HG02938 (cell line): ENCODE results near the gene RSPO1.

Experiments used
- ATAC-seq: cut with Tn5 transposase; IDR thresholded peaks from one replicate; pipeline ENCODE4 v1.9.1; 2021; ENCODE audit warnings: mild to moderate bottlenecking, moderate library complexity; ENCODE audit not compliant: unreplicated experiment

The RSPO1 gene

DNA sequence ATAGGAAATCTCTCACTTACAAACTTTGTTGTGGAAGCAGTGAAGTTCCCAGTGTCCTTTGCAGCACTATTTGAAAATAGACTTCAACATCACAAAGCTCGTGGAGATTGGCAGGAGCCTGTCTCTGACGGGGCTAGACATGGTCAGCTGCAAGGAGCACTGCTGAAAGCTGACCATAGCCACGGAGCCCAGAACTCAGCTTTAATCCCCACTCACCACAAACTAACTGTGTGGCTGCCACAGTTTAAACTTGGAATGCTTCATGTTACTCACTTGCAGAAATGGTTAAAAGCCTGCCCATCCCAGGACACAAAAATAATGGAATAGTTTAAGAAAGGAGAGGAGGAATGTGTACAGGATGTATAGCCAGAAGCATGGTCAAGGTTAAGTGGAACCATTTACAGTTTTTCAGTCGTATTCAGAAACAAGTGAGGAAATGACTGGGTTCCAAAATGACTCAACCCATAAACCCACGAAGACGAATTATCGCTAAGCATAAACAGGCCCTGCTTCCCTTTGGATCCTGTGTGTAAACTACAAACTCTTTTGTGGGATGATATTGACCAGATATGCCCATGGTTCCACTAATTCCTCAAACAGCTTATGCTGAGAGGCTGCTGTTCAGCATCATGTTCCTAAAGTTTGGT lies 59.7 kb downstream of the RSPO1 start:
- ATAC-seq: no peak

DNA sequence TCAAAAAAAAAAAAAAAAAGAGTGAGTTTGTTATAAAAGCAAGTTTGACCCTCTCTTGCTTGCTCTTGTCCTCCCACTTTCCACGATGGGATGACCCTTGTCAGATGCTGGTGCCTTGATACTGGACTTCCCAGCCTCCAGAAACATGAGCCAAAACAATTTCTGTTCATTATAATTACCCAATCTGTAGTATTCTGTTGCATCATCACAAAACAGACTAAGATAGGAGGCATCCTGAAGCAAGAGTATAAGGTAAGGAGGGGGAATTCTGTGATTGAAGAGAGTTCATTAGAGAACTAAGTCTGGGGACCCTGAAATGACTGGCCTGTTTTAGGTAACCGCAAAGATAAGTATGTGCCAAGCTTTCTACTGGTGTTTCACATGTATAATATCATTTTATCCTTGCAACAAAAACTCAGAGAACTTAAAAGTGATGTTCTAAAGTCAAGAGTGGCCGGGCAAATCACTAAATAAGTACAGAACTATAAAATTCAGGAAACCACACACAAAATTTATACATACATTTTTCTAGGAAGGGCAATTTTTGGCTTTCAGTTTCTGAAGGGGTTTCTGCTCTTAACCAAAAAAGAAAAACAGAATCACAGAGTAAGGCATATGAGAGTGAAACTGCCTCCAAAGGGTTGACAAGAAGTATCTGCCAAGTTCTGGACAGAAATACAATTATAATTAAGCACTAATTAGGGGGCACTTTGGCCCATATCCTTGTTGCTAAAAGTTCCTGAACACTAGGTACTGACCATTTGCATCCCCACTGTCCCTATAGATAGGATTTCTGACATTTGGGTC lies 64.0 kb downstream of the RSPO1 start:
- ATAC-seq: no peak

DNA sequence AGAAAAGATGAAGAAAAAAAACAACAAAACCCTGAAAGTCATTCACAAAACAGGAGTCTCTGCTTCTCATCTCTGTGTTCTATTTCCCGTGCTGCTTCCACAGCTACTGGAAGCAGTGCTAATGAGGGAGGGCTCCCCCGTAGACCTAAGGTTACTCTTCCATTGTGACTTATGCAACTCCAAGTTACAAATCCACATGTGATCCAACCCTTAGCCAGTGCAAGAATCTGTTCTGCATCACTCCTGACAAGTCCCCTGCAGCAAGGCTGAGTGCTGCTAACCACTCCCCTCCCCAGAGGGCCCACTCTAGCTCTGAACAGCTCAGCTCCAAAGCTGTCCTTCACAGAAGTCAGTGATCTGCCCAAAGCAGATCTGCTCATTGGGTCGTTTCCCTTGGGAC lies 67.7 kb downstream of the RSPO1 start:
- no peak for ATAC-seq

DNA sequence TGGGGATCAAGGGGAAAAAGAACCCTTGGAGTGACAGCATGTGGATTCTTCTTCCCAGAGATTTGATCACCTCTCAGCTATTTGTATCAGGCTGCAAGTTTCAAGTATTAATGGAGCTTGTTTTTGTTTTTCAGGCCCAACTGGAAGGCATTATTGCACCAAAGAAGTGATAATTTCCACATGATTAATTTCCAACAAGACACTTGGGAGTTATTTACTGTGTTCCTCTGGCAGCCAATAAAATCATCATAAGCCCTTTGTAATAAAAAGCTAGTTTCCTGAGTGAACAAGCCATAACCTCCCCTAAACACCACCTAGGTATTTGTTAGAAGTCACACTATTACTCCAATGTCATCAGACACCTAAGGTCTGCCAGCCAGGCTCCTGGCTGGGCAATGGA lies 69.8 kb downstream of the RSPO1 start:
- no peak for ATAC-seq

DNA sequence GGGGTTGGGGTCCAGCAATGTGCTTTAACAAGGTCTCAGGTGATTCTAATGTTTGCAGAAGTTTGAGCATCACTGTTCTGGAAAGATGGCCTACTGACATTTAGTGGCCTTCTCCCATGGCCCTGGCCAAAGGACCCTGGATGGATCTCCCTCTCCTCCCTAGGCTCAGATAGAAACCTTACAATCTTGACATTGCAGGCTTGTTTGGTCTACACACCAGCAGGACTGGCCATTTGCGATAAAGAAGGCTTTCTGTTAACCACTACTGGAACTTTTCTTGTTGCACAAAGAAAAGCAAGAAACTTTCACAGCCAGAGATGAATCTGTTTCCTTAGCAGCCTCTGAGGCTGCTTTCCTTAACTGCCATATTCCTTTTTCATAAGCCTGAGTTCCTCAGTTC lies 71.7 kb downstream of the RSPO1 start:
- no peak for ATAC-seq
